Upper lobe of right lung (tissue), 1 donor: ENCODE data around the gene SLC44A3. TPM values are rescaled to one million over a fixed set of nuclear protein-coding genes. Genes with fewer than 3 reads are reported as not detected.

ENCODE experiments used
- ATAC-seq: fragments of 200-7000 bp; cut with Tn5 transposase; one replicate; pipeline ENCODE4 v1.9.1; 2020; ENCODE audit warnings: mild to moderate bottlenecking, moderate library complexity
- DNase-seq: peaks from one replicate; pipeline ENCODE4 v3.0.0-alpha.2; 2020
- H3K27ac ChIP-seq: fragments of 200-600 bp; one replicate; pipeline ENCODE4 v1.8.0; 2022
- H3K27me3 ChIP-seq: fragments of 200-600 bp; one replicate; pipeline ENCODE4 v1.8.0; 2022; ENCODE audit warnings: mild to moderate bottlenecking
- H3K36me3 ChIP-seq: fragments of 200-600 bp; one replicate; pipeline ENCODE4 v1.8.0; 2022
- H3K4me1 ChIP-seq: fragments of 200-600 bp; one replicate; pipeline ENCODE4 v1.8.0; 2022
- H3K4me3 ChIP-seq: fragments of 200-600 bp; one replicate; pipeline ENCODE4 v1.8.0; 2022; ENCODE audit warnings: mild to moderate bottlenecking
- H3K9me3 ChIP-seq: fragments of 200-600 bp; one replicate; pipeline ENCODE4 v1.8.0; 2022
- intact Hi-C: fragments of 100-400 bp; cut with DNase I; formaldehyde crosslinking; loops from one replicate; pipeline ENCODE4 v1.11.0; 2022
- total RNA-seq: library from RNA; stranded (reverse); fragmentation: NEBNext Ultra II Directional; extraction: Animal tissue kit (Norgen Biotek cat#: 25700); gene quantifications from one replicate; pipeline ENCODE4 v1.2.1, GENCODE V29; 2021
- TF ChIP-seq, protein P1 (sequence below): fragments of 200-600 bp; IDR thresholded peaks from one replicate; pipeline ENCODE4 v1.8.0; 2022; ENCODE audit warnings: antibody characterized with exemption
- donor health status: DM: no; HTN: yes; CAD: no; lungs with severe emphysema.

SLC44A3 gene
- total RNA-seq, 1 donor from 2014 or later: 31.6 TPM

DNA sequence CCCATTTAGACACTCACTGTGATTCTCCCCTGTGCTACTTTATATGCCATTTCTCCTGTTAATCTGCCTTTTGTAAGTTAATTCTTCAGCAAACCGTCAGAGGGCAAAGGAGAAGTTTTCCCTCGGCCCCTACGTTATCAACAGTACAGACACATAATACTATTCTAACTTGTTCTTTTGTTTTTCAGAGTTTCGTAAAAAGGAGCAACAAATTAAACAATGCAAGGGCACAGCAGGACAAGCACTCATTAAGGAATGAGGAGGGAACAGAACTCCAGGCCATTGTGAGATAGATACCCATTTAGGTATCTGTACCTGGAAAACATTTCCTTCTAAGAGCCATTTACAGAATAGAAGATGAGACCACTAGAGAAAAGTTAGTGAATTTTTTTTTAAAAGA lies 74.5 kb downstream of the SLC44A3 start:
- Histone ChIP-seq H3K36me3 (peaks cover 68% of the 10 kb centered on the region), H3K27me3 (no peaks in the 10 kb centered on the region), H3K4me3 (no peak overlapping the region), H3K27ac (no peak overlapping the region), H3K9me3 (no peaks in the 10 kb centered on the region), H3K4me1 (peaks cover 11% of the 10 kb centered on the region)
- intact Hi-C loops: no loop called here
- DNase-seq: no peak
- ATAC-seq: no peak
- TF ChIP-seq, protein P1, sequence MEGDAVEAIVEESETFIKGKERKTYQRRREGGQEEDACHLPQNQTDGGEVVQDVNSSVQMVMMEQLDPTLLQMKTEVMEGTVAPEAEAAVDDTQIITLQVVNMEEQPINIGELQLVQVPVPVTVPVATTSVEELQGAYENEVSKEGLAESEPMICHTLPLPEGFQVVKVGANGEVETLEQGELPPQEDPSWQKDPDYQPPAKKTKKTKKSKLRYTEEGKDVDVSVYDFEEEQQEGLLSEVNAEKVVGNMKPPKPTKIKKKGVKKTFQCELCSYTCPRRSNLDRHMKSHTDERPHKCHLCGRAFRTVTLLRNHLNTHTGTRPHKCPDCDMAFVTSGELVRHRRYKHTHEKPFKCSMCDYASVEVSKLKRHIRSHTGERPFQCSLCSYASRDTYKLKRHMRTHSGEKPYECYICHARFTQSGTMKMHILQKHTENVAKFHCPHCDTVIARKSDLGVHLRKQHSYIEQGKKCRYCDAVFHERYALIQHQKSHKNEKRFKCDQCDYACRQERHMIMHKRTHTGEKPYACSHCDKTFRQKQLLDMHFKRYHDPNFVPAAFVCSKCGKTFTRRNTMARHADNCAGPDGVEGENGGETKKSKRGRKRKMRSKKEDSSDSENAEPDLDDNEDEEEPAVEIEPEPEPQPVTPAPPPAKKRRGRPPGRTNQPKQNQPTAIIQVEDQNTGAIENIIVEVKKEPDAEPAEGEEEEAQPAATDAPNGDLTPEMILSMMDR: no peak

DNA sequence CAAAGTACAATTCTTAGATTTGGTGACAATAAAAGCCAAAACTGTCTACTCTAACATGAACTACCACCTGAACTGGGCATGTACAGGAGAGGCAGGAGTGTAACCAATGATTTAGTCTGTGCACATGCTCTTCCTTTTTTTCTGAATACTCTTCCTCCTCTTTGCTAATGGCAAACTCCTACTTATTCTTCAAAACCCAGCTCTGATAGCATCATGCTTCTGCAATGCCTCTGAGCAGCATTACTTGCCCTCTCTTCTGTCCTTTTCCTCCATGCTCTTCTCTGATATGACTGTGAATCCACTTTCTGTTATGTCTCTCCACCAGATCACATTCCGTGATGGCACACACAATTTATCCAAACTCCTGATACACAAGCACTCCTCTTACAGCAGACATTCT lies 75.4 kb downstream of the SLC44A3 start:
- TF ChIP-seq, protein P1: no peak
- no peaks in the 10 kb centered on the region for H3K27me3 ChIP-seq
- ATAC-seq (no peak), DNase-seq (no peak)
- H3K9me3 ChIP-seq: no peaks in the 10 kb centered on the region
- H3K36me3 ChIP-seq: peaks cover 74% of the 10 kb centered on the region
- H3K4me3 ChIP-seq: no peak overlapping the region
- H3K27ac ChIP-seq: no peak overlapping the region
- intact Hi-C loops: no loop called here
- peaks cover 19% of the 10 kb centered on the region for H3K4me1 ChIP-seq

DNA sequence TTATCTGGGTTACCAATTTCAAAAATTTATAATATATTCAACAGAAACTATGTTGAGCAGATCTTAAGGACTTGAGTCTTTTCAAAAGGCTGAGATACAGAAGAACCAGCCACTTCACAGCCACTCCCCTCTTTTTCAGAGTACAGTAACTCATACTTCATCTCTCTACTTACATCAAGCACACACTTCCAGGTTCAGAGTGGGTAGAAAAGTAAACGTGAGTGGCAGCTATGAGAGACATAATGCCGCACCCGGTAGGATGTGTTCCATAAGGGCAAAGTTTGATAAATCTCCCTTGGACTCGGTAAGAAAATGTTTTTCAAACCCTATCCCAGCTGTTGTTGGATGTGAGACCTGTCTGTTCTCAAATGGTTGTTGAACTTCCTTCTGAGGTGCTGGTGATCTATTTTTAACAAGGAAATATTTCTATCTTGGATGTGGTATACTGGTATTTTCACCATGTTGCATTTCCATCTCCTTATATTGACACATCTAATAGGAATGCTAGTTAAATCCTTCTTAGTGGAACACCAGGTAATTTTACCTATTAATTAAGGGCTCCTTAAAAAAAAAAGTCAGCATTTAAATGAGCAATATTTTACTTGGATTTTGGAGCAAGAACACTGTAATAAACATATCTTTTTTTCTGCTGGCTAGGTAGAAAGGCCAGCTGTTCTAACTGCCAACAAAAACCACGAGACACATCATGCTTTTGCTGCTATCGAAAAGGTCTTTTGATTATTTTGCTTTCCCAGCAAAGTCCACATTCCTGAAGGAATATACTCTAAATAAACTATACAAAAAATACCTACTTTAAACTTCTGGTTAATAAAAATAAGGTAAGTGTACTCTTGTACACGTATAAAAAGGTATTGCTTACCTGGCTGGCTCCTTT lies 78.6 kb downstream of the SLC44A3 start:
- DNase-seq: no peak
- Histone ChIP-seq H3K27ac (no peak overlapping the region), H3K27me3 (no peaks in the 10 kb centered on the region), H3K4me3 (no peak overlapping the region), H3K4me1 (peaks cover 30% of the 10 kb centered on the region), H3K9me3 (no peaks in the 10 kb centered on the region), H3K36me3 (peaks cover 88% of the 10 kb centered on the region)
- intact Hi-C loops: no loop called here
- peak; percentile 94 for ATAC-seq
- TF ChIP-seq, protein P1: no peak

DNA sequence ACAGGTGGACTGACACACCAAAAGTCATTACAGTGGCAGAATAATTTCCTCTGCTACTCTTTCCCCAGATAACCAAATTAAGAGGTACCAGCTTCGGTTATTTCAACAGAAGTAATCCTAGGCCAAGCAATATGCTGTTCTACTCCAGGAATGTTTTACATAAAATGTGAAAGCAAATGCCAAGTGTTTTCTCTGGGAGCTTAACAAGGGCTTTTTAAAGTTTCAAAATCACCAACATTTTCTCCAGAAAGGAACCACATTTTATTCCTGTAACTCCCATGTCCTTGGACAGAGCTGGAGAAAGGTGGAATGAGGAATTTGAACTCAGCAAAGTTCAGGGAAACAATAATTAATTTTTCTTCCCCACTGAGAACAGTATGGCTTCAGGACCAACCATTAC lies 79.6 kb downstream of the SLC44A3 start:
- TF ChIP-seq, protein P1: no peak
- no peaks in the 10 kb centered on the region for H3K27me3 ChIP-seq
- H3K4me3 ChIP-seq: no peak overlapping the region
- DNase-seq: no peak
- peaks cover 83% of the 10 kb centered on the region for H3K36me3 ChIP-seq
- peaks cover 31% of the 10 kb centered on the region for H3K4me1 ChIP-seq
- no peak overlapping the region for H3K27ac ChIP-seq
- H3K9me3 ChIP-seq: no peaks in the 10 kb centered on the region
- no peak for ATAC-seq
- intact Hi-C loops: no loop called here

DNA sequence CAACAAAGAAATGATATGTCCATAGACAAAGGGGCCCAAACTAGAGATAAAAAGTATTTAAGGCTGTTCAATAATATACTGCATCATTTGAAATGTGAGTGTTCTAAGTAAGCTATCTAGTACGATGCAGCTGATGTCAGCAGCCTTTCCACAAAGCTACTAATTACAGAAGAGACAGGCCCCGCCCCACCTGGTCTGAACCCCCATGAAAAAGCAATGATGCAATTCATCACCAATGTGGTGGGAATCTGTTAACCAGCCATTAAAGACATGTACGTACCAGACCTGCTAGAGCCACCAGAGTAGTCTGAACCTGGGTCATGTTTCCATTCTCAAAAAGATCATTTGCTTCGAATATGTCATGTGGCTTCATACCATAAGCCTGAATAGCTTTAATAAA lies 81.7 kb downstream of the SLC44A3 start:
- Histone ChIP-seq H3K4me3 (no peak overlapping the region), H3K27ac (no peak overlapping the region), H3K9me3 (no peaks in the 10 kb centered on the region), H3K27me3 (no peaks in the 10 kb centered on the region), H3K36me3 (peaks cover 63% of the 10 kb centered on the region), H3K4me1 (peaks cover 47% of the 10 kb centered on the region)
- DNase-seq (no peak), ATAC-seq (no peak)
- TF ChIP-seq, protein P1: no peak
- intact Hi-C loops: no loop called here
